Astrocyte of the cerebellum (primary cell): Measurements from ENCODE around the gene IQCK.

Experiments used
- DNase-seq: peaks from one replicate; pipeline ENCODE4 v3.0.0-alpha.2; 2011; ENCODE audit warnings: low read depth
- H3K4me3 ChIP-seq: 2 replicates; pipeline ENCODE4 v1.5.1; 2011; ENCODE audit warnings: mild to moderate bottlenecking, low read depth, low read length, moderate library complexity
- CTCF ChIP-seq: IDR thresholded peaks from 2 replicates; pipeline ENCODE4 v1.5.1; 2012; ENCODE audit warnings: low read length, low read depth, moderate library complexity, mild to moderate bottlenecking; ENCODE audit errors: missing control alignments
- in situ Hi-C: cut with HindIII; loops from 2 replicates; pipeline ENCODE4 v1.10.0; 2017; ENCODE audit warnings: low sequenced_read_pairs

IQCK gene

GRCh38 chr16:19733551-19733950 is 15.5 kb downstream of the IQCK start:
- no peak for DNase-seq
- H3K4me3 ChIP-seq, result no peak overlapping the region
- no peak for TF ChIP-seq CTCF
- in situ Hi-C loops, result no loop called here

- no peak for TF ChIP-seq CTCF
- in situ Hi-C loops, result no loop called here
- no peak for DNase-seq
Observed at GRCh38 chr16:19735074-19735867, 17.2 kb downstream of the IQCK start.

GRCh38 chr16:19737306-19738038 is 19.4 kb downstream of the IQCK start:
- DNase-seq, result no peak
- H3K4me3 ChIP-seq, result no peak overlapping the region
- in situ Hi-C loops, result no loop called here
- no peak for TF ChIP-seq CTCF

More at GRCh38 chr16:19735074-19735867, 17.2 kb downstream of the IQCK start:
- no peak overlapping the region for H3K4me3 ChIP-seq

- no peak overlapping the region for H3K4me3 ChIP-seq
- no peak for DNase-seq
- in situ Hi-C loops, result loop anchor here (5.0 kb wide), 1 partner anchor 91 kb away; no protein-coding TSS in a partner anchor
- no peak for TF ChIP-seq CTCF
Observed at GRCh38 chr16:19741354-19741753, 23.3 kb downstream of the IQCK start.

- in situ Hi-C loops, result loop anchor here (5.0 kb wide), 1 partner anchor 89 kb away; no protein-coding TSS in a partner anchor
- DNase-seq, result no peak
- no peak overlapping the region for H3K4me3 ChIP-seq
- TF ChIP-seq CTCF, result no peak
Observed at GRCh38 chr16:19743816-19744159, 25.7 kb downstream of the IQCK start.

- no peak for TF ChIP-seq CTCF
- H3K4me3 ChIP-seq, result no peak overlapping the region
- DNase-seq, result no peak
- in situ Hi-C loops, result loop anchor here (5.0 kb wide), 1 partner anchor 88 kb away; no protein-coding TSS in a partner anchor
Observed at GRCh38 chr16:19744670-19745069, 26.6 kb downstream of the IQCK start.
